NOMO-1 treated with dmso at 0.1 percent for 144 hours (cell line): ENCODE data around the gene RHOG.
A peak's percentile ranks its signal among the peaks of the same experiment; 100 is the strongest.

Experiments
- DNase-seq: peaks from one replicate; lab custom pipeline; 2025; ENCODE audit not compliant: unreplicated experiment; lab: John Stamatoyannopoulos, UW

RHOG gene

GRCh38 chr11:3781423-3781822 is 59.3 kb downstream of the RHOG start:
- DNase-seq, result peak; percentile 1
